ENCODE measurements around the gene MDK.

Gene MDK

DNA sequence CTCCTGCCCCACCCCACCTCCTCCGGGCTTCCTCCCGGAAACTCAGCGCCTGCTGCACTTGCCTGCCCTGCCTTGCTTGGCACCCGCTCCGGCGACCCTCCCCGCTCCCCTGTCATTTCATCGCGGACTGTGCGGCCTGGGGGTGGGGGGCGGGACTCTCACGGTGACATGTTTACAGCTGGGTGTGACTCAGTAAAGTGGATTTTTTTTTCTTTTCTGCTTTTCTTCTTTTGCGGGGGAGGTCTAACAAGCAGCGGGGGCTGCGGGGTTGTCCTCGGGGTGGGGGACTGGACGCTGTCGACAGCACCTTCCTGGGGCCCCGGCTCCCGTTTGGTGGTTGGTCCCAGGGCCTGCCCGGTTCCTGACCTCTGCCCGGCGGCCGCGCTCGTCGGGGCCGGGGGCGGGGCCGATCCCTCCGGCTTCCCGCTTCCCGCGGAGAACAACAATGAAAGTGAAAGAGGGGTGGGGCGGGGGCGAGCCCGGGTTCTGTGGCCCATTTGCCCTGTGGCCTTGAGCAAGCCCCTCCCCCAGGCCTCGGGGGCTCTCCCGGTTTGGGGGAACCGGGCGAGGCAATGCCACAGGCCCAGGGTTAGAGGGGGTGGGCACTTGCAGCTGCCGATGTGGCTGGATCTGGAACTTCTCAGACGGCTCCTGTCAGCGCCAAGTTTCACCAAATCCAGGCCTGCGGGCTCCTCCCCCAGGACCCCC is 975 bp upstream of the MDK start:
- Histone ChIP-seq H4K20me1 (ENCODE audit: insufficient read depth, low read length) (no peaks in the 10 kb centered on the region), H2AFZ (ENCODE audit: low read length) (no peak overlapping the region), H3K36me3 (ENCODE audit: insufficient read depth, low read length) (peaks cover 35% of the 10 kb centered on the region)

DNA sequence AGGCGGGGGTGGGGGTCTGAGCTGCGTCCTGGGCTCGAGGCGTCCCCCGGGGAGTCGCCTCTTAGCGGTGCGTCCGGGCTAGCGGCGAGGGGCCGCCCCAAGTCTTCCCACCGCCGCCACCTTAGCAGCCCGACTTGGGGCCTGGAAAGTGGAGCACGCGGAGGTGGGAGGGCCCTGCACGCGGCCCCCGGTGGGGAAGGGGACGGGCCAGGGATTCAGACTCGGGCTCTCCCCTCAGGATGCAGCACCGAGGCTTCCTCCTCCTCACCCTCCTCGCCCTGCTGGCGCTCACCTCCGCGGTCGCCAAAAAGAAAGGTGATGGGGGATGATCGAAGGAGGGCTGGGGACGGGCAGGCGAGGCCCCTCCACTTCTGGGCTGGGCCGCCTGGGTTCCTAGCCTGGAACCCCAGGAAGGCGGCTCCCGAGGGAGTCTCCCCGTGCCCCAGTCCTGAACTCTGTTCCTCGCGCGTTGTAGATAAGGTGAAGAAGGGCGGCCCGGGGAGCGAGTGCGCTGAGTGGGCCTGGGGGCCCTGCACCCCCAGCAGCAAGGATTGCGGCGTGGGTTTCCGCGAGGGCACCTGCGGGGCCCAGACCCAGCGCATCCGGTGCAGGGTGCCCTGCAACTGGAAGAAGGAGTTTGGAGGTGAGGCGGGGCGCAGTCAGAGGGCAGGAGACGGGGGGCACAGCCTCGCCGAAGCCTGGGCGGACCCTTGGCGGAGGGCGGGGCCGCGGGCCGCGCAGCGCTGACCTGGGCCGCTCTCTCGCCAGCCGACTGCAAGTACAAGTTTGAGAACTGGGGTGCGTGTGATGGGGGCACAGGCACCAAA is 563 bp downstream of the MDK start:
- Histone ChIP-seq H3K9me3 (ENCODE audit: low read length) (no peaks in the 10 kb centered on the region), H3K9me2 (ENCODE audit: low read depth, low read length) (no peaks in the 10 kb centered on the region), H3K27ac (ENCODE audit: low read depth, low read length, poor library complexity, severe bottlenecking) (no peak overlapping the region), H2AFZ (ENCODE audit: low read length) (no peak overlapping the region), H3K4me3 (ENCODE audit: low read depth, low read length, poor library complexity, severe bottlenecking) (peak overlapping the region; percentile 35), H3K4me1 (ENCODE audit: insufficient read depth, low read length, severe bottlenecking) (peaks cover 17% of the 10 kb centered on the region), H3K36me3 (ENCODE audit: insufficient read depth, low read length) (peaks cover 20% of the 10 kb centered on the region), H3K79me2 (ENCODE audit: insufficient read depth, low read length) (no peaks in the 10 kb centered on the region), H4K20me1 (ENCODE audit: insufficient read depth, low read length) (no peaks in the 10 kb centered on the region), H3F3A (ENCODE audit: insufficient read depth, low read length) (no peaks in the 10 kb centered on the region), H3K4me2 (ENCODE audit: low read length) (peak overlapping the region; percentile 41; the same call in 1 of the 2 replicates), H3K27me3 (ENCODE audit: insufficient read depth, low read length) (no peaks in the 10 kb centered on the region), H3K9ac (ENCODE audit: low read length) (no peak overlapping the region)
- TF ChIP-seq EZH2 (IDR thresholded peaks at IDR 0.05; ENCODE audit: borderline replicate concordance, low read length), result no peak
- TF ChIP-seq, protein P1, sequence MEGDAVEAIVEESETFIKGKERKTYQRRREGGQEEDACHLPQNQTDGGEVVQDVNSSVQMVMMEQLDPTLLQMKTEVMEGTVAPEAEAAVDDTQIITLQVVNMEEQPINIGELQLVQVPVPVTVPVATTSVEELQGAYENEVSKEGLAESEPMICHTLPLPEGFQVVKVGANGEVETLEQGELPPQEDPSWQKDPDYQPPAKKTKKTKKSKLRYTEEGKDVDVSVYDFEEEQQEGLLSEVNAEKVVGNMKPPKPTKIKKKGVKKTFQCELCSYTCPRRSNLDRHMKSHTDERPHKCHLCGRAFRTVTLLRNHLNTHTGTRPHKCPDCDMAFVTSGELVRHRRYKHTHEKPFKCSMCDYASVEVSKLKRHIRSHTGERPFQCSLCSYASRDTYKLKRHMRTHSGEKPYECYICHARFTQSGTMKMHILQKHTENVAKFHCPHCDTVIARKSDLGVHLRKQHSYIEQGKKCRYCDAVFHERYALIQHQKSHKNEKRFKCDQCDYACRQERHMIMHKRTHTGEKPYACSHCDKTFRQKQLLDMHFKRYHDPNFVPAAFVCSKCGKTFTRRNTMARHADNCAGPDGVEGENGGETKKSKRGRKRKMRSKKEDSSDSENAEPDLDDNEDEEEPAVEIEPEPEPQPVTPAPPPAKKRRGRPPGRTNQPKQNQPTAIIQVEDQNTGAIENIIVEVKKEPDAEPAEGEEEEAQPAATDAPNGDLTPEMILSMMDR (IDR thresholded peaks at IDR 0.05; ENCODE audit: low read length), result no peak

More for the DNA sequence above, 975 bp upstream of the MDK start:
- H3K9me2 ChIP-seq (ENCODE audit: low read depth, low read length), result no peaks in the 10 kb centered on the region
- no peak for TF ChIP-seq EZH2 (IDR thresholded peaks at IDR 0.05; ENCODE audit: borderline replicate concordance, low read length)
- TF ChIP-seq, protein P1 (IDR thresholded peaks at IDR 0.05; ENCODE audit: low read length), result no peak
- H3F3A ChIP-seq (ENCODE audit: insufficient read depth, low read length), result no peaks in the 10 kb centered on the region
- H3K4me2 ChIP-seq (ENCODE audit: low read length), result peak overlapping the region; percentile 56
- H3K4me3 ChIP-seq (ENCODE audit: low read depth, low read length, poor library complexity, severe bottlenecking), result peak overlapping the region; percentile 44
- H3K9me3 ChIP-seq (ENCODE audit: low read length), result no peaks in the 10 kb centered on the region
- H3K27ac ChIP-seq (ENCODE audit: low read depth, low read length, poor library complexity, severe bottlenecking), result no peak overlapping the region
- H3K27me3 ChIP-seq (ENCODE audit: insufficient read depth, low read length), result no peaks in the 10 kb centered on the region
- no peaks in the 10 kb centered on the region for H3K79me2 ChIP-seq (ENCODE audit: insufficient read depth, low read length)
- peaks cover 17% of the 10 kb centered on the region for H3K4me1 ChIP-seq (ENCODE audit: insufficient read depth, low read length, severe bottlenecking)
- H3K9ac ChIP-seq (ENCODE audit: low read length), result no peak overlapping the region; the same call in 1 of the 2 replicates

DNA sequence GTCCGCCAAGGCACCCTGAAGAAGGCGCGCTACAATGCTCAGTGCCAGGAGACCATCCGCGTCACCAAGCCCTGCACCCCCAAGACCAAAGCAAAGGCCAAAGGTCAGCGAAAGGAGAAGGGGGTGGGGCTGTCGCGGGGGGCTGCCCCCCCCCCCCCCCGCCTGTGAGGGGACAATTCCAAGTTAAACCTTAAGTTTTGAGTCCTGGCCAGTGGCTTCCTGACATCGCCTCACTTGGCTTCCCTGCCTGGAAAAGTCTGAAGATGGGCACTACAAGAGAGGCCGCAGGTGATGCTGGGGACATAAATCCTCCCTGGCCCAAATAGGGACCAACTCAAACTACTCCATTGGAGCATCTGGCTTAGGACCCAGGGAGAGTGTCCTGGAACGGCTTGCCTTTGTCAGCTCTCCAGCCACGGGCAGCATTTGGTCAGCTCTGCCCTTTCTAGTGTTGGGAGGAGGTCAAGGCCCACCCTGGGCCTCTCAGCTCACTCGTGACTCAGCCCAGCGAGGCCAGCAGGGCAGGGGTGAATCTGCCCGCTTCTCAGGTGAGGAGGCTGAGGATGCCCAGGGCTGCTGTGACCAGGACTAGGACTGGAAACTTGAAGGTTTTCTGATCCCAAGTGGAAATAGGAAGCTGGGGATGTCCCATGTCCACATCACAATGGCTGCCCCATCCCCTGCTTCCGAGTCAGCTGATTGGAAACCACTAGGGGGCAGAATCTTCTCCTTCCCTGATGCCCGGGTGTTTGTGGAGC is 1.4 kb downstream of the MDK start:
- H3K4me1 ChIP-seq (ENCODE audit: insufficient read depth, low read length, severe bottlenecking), result peaks cover 17% of the 10 kb centered on the region
- no peaks in the 10 kb centered on the region for H3K27me3 ChIP-seq (ENCODE audit: insufficient read depth, low read length)
- peaks cover 12% of the 10 kb centered on the region for H3K36me3 ChIP-seq (ENCODE audit: insufficient read depth, low read length)
- H3K79me2 ChIP-seq (ENCODE audit: insufficient read depth, low read length), result no peaks in the 10 kb centered on the region
- H3F3A ChIP-seq (ENCODE audit: insufficient read depth, low read length), result no peaks in the 10 kb centered on the region
- H3K9ac ChIP-seq (ENCODE audit: low read length), result no peak overlapping the region
- H3K27ac ChIP-seq (ENCODE audit: low read depth, low read length, poor library complexity, severe bottlenecking), result no peak overlapping the region
- H3K9me3 ChIP-seq (ENCODE audit: low read length), result no peaks in the 10 kb centered on the region
- TF ChIP-seq, protein P1 (IDR thresholded peaks at IDR 0.05; ENCODE audit: low read length), result peak; percentile 63; the same call in 1 of the 2 replicates
- TF ChIP-seq EZH2 (IDR thresholded peaks at IDR 0.05; ENCODE audit: borderline replicate concordance, low read length), result no peak
- no peaks in the 10 kb centered on the region for H4K20me1 ChIP-seq (ENCODE audit: insufficient read depth, low read length)
- no peak overlapping the region for H3K4me3 ChIP-seq (ENCODE audit: low read depth, low read length, poor library complexity, severe bottlenecking)
- peak overlapping the region; percentile 41; the same call in 1 of the 2 replicates for H3K4me2 ChIP-seq (ENCODE audit: low read length)
- no peaks in the 10 kb centered on the region for H3K9me2 ChIP-seq (ENCODE audit: low read depth, low read length)
- H2AFZ ChIP-seq (ENCODE audit: low read length), result no peak overlapping the region
